ENCODE data around the gene PIGQ.
A peak's percentile ranks its signal among the peaks of the same experiment; 100 is the strongest.

PIGQ gene

GRCh38 chr16:609316-609715, 39.5 kb downstream of the PIGQ start:
- H3K4me1 Mint-ChIP-seq: peaks cover 21% of the 10 kb centered on the region
- H3K4me3 Mint-ChIP-seq: no peak overlapping the region
- no peak for ATAC-seq (replicated peaks; ENCODE audit: extremely low read depth, poor library complexity, severe bottlenecking)
- no peaks in the 10 kb centered on the region for H3K9me3 Mint-ChIP-seq
- no peaks in the 10 kb centered on the region for H3K36me3 Mint-ChIP-seq (ENCODE audit: insufficient read depth)
- peak overlapping the region; percentile 38 for H3K27ac Mint-ChIP-seq (ENCODE audit: low read depth)
- no peaks in the 10 kb centered on the region for H3K27me3 Mint-ChIP-seq
- no peak for DNase-seq (ENCODE audit: low spot score in 2 of 2)

- Mint-ChIP-seq H3K4me1 (peaks cover 25% of the 10 kb centered on the region), H3K27me3 (no peaks in the 10 kb centered on the region), H3K4me3 (no peak overlapping the region), H3K9me3 (no peaks in the 10 kb centered on the region), H3K36me3 (ENCODE audit: insufficient read depth) (no peaks in the 10 kb centered on the region), H3K27ac (ENCODE audit: low read depth) (no peak overlapping the region)
- DNase-seq (ENCODE audit: low spot score in 2 of 2): no peak
- ATAC-seq (replicated peaks; ENCODE audit: extremely low read depth, poor library complexity, severe bottlenecking): no peak
These were observed 40.2 kb downstream of the PIGQ start for GRCh38 chr16:609984-610383.

- ATAC-seq (replicated peaks; ENCODE audit: extremely low read depth, poor library complexity, severe bottlenecking): peak; percentile 40
- Mint-ChIP-seq H3K4me3 (no peak overlapping the region), H3K36me3 (ENCODE audit: insufficient read depth) (no peaks in the 10 kb centered on the region), H3K9me3 (no peaks in the 10 kb centered on the region), H3K4me1 (peaks cover 26% of the 10 kb centered on the region), H3K27me3 (no peaks in the 10 kb centered on the region), H3K27ac (ENCODE audit: low read depth) (no peak overlapping the region)
- peak in 1 of 2 donors; percentile 48 for DNase-seq (ENCODE audit: low spot score in 2 of 2)
These were observed 41.0 kb downstream of the PIGQ start for GRCh38 chr16:610513-611381.

- no peak overlapping the region for H3K4me3 Mint-ChIP-seq
- peaks cover 12% of the 10 kb centered on the region for H3K4me1 Mint-ChIP-seq
- H3K27ac Mint-ChIP-seq (ENCODE audit: low read depth): no peak overlapping the region
- DNase-seq (ENCODE audit: low spot score in 2 of 2) (no peak), ATAC-seq (replicated peaks; ENCODE audit: extremely low read depth, poor library complexity, severe bottlenecking) (no peak)
- no peaks in the 10 kb centered on the region for H3K36me3 Mint-ChIP-seq (ENCODE audit: insufficient read depth)
- no peaks in the 10 kb centered on the region for H3K9me3 Mint-ChIP-seq
- no peaks in the 10 kb centered on the region for H3K27me3 Mint-ChIP-seq
These were observed 45.4 kb downstream of the PIGQ start for GRCh38 chr16:615122-615521.

GRCh38 chr16:616733-617586, 47.2 kb downstream of the PIGQ start:
- H3K27me3 Mint-ChIP-seq: no peaks in the 10 kb centered on the region
- H3K36me3 Mint-ChIP-seq (ENCODE audit: insufficient read depth): no peaks in the 10 kb centered on the region
- DNase-seq (ENCODE audit: low spot score in 2 of 2) (no peak), ATAC-seq (replicated peaks; ENCODE audit: extremely low read depth, poor library complexity, severe bottlenecking) (no peak)
- no peak overlapping the region for H3K4me3 Mint-ChIP-seq
- H3K27ac Mint-ChIP-seq (ENCODE audit: low read depth): no peak overlapping the region
- no peaks in the 10 kb centered on the region for H3K9me3 Mint-ChIP-seq
- peaks cover 5% of the 10 kb centered on the region for H3K4me1 Mint-ChIP-seq

- Mint-ChIP-seq H3K4me3 (no peak overlapping the region), H3K27ac (ENCODE audit: low read depth) (no peak overlapping the region), H3K9me3 (no peaks in the 10 kb centered on the region), H3K36me3 (ENCODE audit: insufficient read depth) (no peaks in the 10 kb centered on the region), H3K27me3 (no peaks in the 10 kb centered on the region), H3K4me1 (peaks cover 5% of the 10 kb centered on the region)
- no peak for DNase-seq (ENCODE audit: low spot score in 2 of 2)
- no peak for ATAC-seq (replicated peaks; ENCODE audit: extremely low read depth, poor library complexity, severe bottlenecking)
These were observed 48.1 kb downstream of the PIGQ start for GRCh38 chr16:617855-618254.

- Mint-ChIP-seq H3K36me3 (ENCODE audit: insufficient read depth) (no peaks in the 10 kb centered on the region), H3K27me3 (no peaks in the 10 kb centered on the region), H3K9me3 (no peaks in the 10 kb centered on the region), H3K4me3 (no peak overlapping the region), H3K27ac (ENCODE audit: low read depth) (no peak overlapping the region), H3K4me1 (peaks cover 5% of the 10 kb centered on the region)
- DNase-seq (ENCODE audit: low spot score in 2 of 2): no peak
- no peak for ATAC-seq (replicated peaks; ENCODE audit: extremely low read depth, poor library complexity, severe bottlenecking)
These were observed 49.8 kb downstream of the PIGQ start for GRCh38 chr16:619476-620100.

- ATAC-seq (replicated peaks; ENCODE audit: extremely low read depth, poor library complexity, severe bottlenecking) (no peak), DNase-seq (ENCODE audit: low spot score in 2 of 2) (no peak)
- Mint-ChIP-seq H3K9me3 (no peaks in the 10 kb centered on the region), H3K4me1 (no peaks in the 10 kb centered on the region), H3K4me3 (no peak overlapping the region), H3K36me3 (ENCODE audit: insufficient read depth) (no peaks in the 10 kb centered on the region), H3K27me3 (no peaks in the 10 kb centered on the region), H3K27ac (ENCODE audit: low read depth) (no peak overlapping the region)
These were observed 51.1 kb downstream of the PIGQ start for GRCh38 chr16:620700-621525.

GRCh38 chr16:621526-622105, 51.8 kb downstream of the PIGQ start:
- Mint-ChIP-seq H3K27ac (ENCODE audit: low read depth) (no peak overlapping the region), H3K9me3 (no peaks in the 10 kb centered on the region), H3K27me3 (no peaks in the 10 kb centered on the region), H3K4me3 (no peak overlapping the region), H3K36me3 (ENCODE audit: insufficient read depth) (peaks cover 2% of the 10 kb centered on the region), H3K4me1 (no peaks in the 10 kb centered on the region)
- DNase-seq (ENCODE audit: low spot score in 2 of 2): no peak
- ATAC-seq (replicated peaks; ENCODE audit: extremely low read depth, poor library complexity, severe bottlenecking): no peak

- no peak overlapping the region for H3K4me3 Mint-ChIP-seq
- H3K27ac Mint-ChIP-seq (ENCODE audit: low read depth): no peak overlapping the region
- no peaks in the 10 kb centered on the region for H3K27me3 Mint-ChIP-seq
- H3K9me3 Mint-ChIP-seq: no peaks in the 10 kb centered on the region
- no peak for DNase-seq (ENCODE audit: low spot score in 2 of 2)
- peaks cover 3% of the 10 kb centered on the region for H3K36me3 Mint-ChIP-seq (ENCODE audit: insufficient read depth)
- no peak for ATAC-seq (replicated peaks; ENCODE audit: extremely low read depth, poor library complexity, severe bottlenecking)
- H3K4me1 Mint-ChIP-seq: no peaks in the 10 kb centered on the region
These were observed 53.1 kb downstream of the PIGQ start for GRCh38 chr16:622920-623280.

- Mint-ChIP-seq H3K36me3 (ENCODE audit: insufficient read depth) (peaks cover 7% of the 10 kb centered on the region), H3K4me1 (no peaks in the 10 kb centered on the region)
- ATAC-seq (replicated peaks; ENCODE audit: extremely low read depth, poor library complexity, severe bottlenecking): no peak
These were observed 54.8 kb downstream of the PIGQ start for GRCh38 chr16:624526-625070.

More at GRCh38 chr16:624526-625070, 54.8 kb downstream of the PIGQ start:
- Mint-ChIP-seq H3K27ac (ENCODE audit: low read depth) (no peak overlapping the region), H3K4me3 (no peak overlapping the region), H3K27me3 (no peaks in the 10 kb centered on the region), H3K9me3 (no peaks in the 10 kb centered on the region)
- DNase-seq (ENCODE audit: low spot score in 2 of 2): no peak

Measured in central memory CD8-positive, alpha-beta T cell (primary cell).